Erythroblast (primary cell): ENCODE data around the gene SHISAL1.
A peak's percentile ranks its signal among the peaks of the same experiment; 100 is the strongest.
"Not testable (repeated sequence)": the region's sequence is repeated elsewhere in the genome, so short reads cannot be mapped to it uniquely, and the experiment has no call there.

Source experiments
- DNase-seq, 2 experiments: peaks; one replicate each; lab custom pipeline; 2025; lab: John Stamatoyannopoulos, UW
- GATA1 ChIP-seq: IDR thresholded peaks from 2 replicates; pipeline ENCODE4 v1.6.1; 2011; ENCODE audit warnings: low read depth, mild to moderate bottlenecking, control low read depth, low read length, moderate library complexity
- POLR2A ChIP-seq: IDR thresholded peaks from 2 replicates; pipeline ENCODE4 v1.6.1; 2011; ENCODE audit warnings: mild to moderate bottlenecking, low read length

SHISAL1 gene

GRCh38 chr22:44309647-44310046 is 3.1 kb downstream of the SHISAL1 start:
- TF ChIP-seq POLR2A (no peak), GATA1 (no peak)
- no peak for DNase-seq

GRCh38 chr22:44309137-44309536 is 3.6 kb downstream of the SHISAL1 start:
- DNase-seq = peak in 1 of 2 experiments; percentile 16

GRCh38 chr22:44307509-44308169 is 5.1 kb downstream of the SHISAL1 start:
- DNase-seq = no peak
- TF ChIP-seq POLR2A (no peak), GATA1 (no peak)

More at GRCh38 chr22:44309137-44309536, 3.6 kb downstream of the SHISAL1 start:
- TF ChIP-seq GATA1 = no peak
- TF ChIP-seq POLR2A = no peak

DNA sequence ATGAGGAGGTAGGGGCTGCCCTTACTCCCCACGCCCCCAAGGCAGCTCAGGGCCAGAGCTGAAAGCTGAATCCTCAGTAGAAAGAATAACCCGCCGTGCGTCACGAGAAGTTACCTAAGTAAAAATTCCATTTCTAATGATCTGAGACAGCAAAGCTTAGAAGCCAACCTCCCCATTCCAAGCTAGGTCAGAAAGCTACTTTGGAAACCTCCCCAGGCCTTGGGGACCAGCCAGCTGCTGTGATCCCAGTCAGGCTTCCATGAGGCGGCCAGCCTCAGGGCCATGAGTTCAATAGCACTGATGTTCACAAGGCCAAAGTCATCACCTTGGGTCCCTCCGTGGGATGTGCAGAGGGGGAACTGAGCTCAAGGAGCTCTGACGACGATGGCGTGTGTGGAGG is 6.9 kb downstream of the SHISAL1 start:
- DNase-seq = no peak
- no peak for TF ChIP-seq POLR2A
- TF ChIP-seq GATA1 = no peak

DNA sequence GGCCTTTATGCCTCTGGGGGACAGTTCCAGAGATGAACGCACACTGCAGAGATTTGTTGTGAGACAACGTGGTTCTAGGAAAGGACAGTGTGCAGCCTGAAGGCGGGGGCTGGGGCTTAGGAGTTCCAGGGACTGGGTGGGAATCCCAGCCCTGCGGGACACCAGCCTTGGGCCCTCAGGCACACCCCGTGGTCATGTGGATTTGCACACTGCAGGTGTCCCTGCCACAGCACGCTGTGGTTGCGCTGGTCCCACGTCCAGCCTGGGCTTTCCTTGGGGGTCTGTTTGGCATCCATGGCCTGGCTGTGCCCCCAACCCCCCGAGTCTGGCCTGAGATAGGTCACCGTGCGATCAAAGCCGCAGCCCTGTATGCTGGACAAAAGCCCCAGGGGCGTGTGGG is 7.3 kb downstream of the SHISAL1 start:
- DNase-seq = no peak
- TF ChIP-seq POLR2A (no peak), GATA1 (no peak)

DNA sequence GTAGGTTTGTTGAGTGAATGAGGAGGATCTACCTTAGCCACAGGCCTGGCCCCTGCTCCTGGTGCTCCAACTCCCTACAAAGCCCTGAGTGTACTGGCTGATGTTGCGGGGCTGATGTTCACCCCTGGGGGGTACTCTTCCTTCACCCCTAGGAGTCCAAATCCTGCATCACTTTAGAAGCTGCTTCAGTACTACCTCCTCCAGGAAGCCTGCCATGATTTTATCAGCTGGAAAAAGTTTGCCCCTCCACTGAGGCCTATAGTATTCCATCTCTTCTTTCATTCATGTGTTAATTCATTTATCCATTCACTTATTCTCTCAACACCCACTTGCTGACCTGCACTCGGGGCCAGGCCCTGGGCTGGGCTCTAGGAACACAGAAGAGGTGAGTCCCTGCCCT is 7.8 kb downstream of the SHISAL1 start:
- no peak for TF ChIP-seq GATA1
- no peak for TF ChIP-seq POLR2A
- DNase-seq = no peak

GRCh38 chr22:44304354-44304753 is 8.4 kb downstream of the SHISAL1 start:
- no peak for DNase-seq
- TF ChIP-seq GATA1 (no peak), POLR2A (no peak)

DNA sequence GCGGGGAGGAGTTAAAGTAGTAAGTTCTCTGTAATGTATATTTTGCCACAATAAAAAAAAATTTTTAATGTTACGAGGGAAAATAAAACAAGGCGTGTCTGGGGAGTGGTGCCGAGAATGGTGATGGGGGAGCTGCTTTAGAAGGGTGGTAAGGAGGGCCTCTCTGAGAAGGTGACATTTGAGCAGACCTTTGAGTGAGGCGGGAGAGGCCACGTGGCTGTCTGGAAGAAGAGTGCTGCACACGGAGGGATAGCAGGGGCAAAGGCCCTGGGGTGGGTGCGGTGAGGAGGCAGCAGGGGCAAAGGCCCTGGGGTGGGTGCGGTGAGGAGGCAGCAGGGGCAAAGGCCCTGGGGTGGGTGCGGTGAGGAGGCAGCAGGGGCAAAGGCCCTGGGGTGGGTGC is 10.4 kb downstream of the SHISAL1 start:
- not testable (repeated sequence) for DNase-seq

GRCh38 chr22:44301039-44301438 is 11.7 kb downstream of the SHISAL1 start:
- no peak for TF ChIP-seq GATA1
- TF ChIP-seq POLR2A = no peak
- DNase-seq = no peak

GRCh38 chr22:44299124-44299523 is 13.6 kb downstream of the SHISAL1 start:
- TF ChIP-seq POLR2A (no peak), GATA1 (no peak)
- no peak for DNase-seq

GRCh38 chr22:44298406-44299091 is 14.2 kb downstream of the SHISAL1 start:
- DNase-seq = no peak
- TF ChIP-seq POLR2A (no peak), GATA1 (no peak)

DNA sequence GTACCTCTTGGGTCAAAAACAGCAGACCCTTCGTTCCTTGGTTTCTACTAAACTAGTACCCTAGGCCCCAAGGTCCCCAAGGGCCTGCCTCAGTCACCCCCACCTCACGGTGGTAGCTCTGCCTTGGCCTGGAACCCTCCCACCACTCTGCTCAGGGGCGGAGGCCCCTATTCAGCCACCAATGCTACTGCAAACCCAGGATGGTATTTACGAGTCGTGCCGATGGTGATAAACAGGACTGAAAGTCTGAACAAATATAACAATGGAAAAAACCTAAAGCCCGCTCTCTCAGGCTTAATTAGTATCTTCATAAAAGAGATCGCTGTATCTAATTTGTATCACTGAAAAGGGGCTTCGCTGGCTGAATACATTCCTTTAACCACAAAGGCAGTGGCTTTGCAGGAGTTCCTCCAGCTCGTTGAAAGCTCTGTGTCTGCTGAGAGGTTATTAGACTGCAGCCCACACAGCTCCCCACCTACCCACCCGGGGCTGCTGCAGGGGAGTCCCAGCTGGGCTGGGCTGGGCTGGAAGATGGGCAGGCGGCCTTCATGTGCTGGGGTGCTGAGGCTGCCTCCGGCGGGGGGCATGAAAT is 15.2 kb downstream of the SHISAL1 start:
- no peak for TF ChIP-seq POLR2A
- no peak for TF ChIP-seq GATA1
- no peak for DNase-seq

- no peak for TF ChIP-seq GATA1
- no peak for TF ChIP-seq POLR2A
- DNase-seq = no peak
Observed at GRCh38 chr22:44295406-44295805, 17.3 kb downstream of the SHISAL1 start.

- DNase-seq = no peak
- TF ChIP-seq POLR2A (no peak), GATA1 (no peak)
Observed at GRCh38 chr22:44293876-44294275, 18.9 kb downstream of the SHISAL1 start.

DNA sequence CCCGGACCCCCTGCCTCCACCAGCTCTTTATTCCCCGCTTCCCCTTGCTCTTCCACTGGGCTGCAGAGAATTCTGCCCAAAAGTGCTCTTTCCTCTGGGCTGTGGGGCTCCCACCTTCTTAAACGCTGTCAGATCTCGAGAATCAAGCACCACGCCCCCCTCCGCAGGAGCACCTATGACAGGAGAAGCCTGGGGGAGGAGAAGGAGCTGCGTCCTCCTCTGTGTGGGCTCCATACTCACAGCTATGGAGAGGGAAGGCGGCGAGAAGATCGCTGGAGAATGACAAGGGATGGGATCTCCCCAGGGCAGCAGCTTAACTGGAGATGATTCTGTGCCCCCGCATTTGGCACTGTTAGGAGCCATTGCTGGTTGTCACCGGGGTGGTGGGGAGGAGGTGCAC is 19.7 kb downstream of the SHISAL1 start:
- TF ChIP-seq GATA1 (no peak), POLR2A (no peak)
- no peak for DNase-seq
